ENCODE data around the gene IL1RN.

Gene IL1RN

DNA sequence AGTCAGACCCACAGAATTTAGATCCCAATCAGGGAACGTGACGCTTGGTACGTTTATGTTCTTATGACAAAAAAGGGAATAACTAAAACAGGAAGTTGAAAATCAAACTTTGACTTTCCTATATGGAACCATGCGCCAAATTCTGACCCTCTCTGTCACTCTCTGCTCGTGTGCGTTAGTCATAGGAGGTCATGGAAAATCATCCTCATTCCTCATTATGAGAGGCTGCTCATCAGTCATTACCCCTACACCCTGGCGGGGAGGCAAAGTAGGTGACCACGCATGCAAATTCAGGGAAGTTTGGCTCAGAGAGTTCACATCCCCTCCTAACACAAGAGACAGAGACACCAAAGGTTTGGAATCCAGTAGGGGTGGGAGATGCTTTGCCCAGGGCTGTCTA, 44.1 kb upstream of the IL1RN start:
- no peaks in the 10 kb centered on the region for H3K9me2 ChIP-seq (replicated peaks; ENCODE audit: insufficient read depth, low read length)
- no peak for TF ChIP-seq EZH2 (optimal IDR thresholded peaks at IDR 0.05; ENCODE audit: low read depth, low read length)
- no peak for TF ChIP-seq EZH2phosphoT487 (IDR thresholded peaks at IDR 0.05; ENCODE audit: low read length)
- TF ChIP-seq CTCF (IDR thresholded peaks at IDR 0.05; ENCODE audit: low read length), result no peak
- no peaks in the 10 kb centered on the region for H3K4me1 ChIP-seq (ENCODE audit: low read length)
- H4K20me1 ChIP-seq (ENCODE audit: insufficient read depth, low read length), result no peaks in the 10 kb centered on the region
- H3K4me2 ChIP-seq (ENCODE audit: low read depth, low read length), result no peak overlapping the region
- H3K27me3 ChIP-seq (replicated peaks; ENCODE audit: insufficient read depth, low read length), result no peaks in the 10 kb centered on the region
- H3K27ac ChIP-seq (ENCODE audit: low read length), result no peak overlapping the region
- no peak overlapping the region for H2AFZ ChIP-seq (ENCODE audit: low read length)
- no peak for DNase-seq
- H3F3A ChIP-seq (ENCODE audit: insufficient read depth, low read length), result no peaks in the 10 kb centered on the region
- no peaks in the 10 kb centered on the region for H3K79me2 ChIP-seq (ENCODE audit: low read length)
- no peaks in the 10 kb centered on the region for H3K9me3 ChIP-seq (replicated peaks; ENCODE audit: insufficient read depth, low read length)
- H3K36me3 ChIP-seq (replicated peaks; ENCODE audit: insufficient read depth, low read length), result no peaks in the 10 kb centered on the region
- H3K4me3 ChIP-seq (ENCODE audit: low read length), result no peak overlapping the region
- no peak overlapping the region for H3K9ac ChIP-seq (ENCODE audit: low read length)

GRCh38 chr2:113084249-113085000, 43.0 kb upstream of the IL1RN start:
- no peak overlapping the region for H3K4me2 ChIP-seq (ENCODE audit: low read depth, low read length)
- peak; percentile 31 for DNase-seq
- H3K9ac ChIP-seq (ENCODE audit: low read length), result no peak overlapping the region
- H3K4me1 ChIP-seq (ENCODE audit: low read length), result no peaks in the 10 kb centered on the region
- H4K20me1 ChIP-seq (ENCODE audit: insufficient read depth, low read length), result no peaks in the 10 kb centered on the region
- no peak overlapping the region for H3K27ac ChIP-seq (ENCODE audit: low read length)
- no peaks in the 10 kb centered on the region for H3K9me2 ChIP-seq (replicated peaks; ENCODE audit: insufficient read depth, low read length)
- H3K9me3 ChIP-seq (replicated peaks; ENCODE audit: insufficient read depth, low read length), result no peaks in the 10 kb centered on the region
- H3K4me3 ChIP-seq (ENCODE audit: low read length), result no peak overlapping the region
- no peaks in the 10 kb centered on the region for H3K27me3 ChIP-seq (replicated peaks; ENCODE audit: insufficient read depth, low read length)
- peak; percentile 51 for TF ChIP-seq CTCF (IDR thresholded peaks at IDR 0.05; ENCODE audit: low read length)
- TF ChIP-seq EZH2 (optimal IDR thresholded peaks at IDR 0.05; ENCODE audit: low read depth, low read length), result no peak
- no peaks in the 10 kb centered on the region for H3K36me3 ChIP-seq (replicated peaks; ENCODE audit: insufficient read depth, low read length)
- H2AFZ ChIP-seq (ENCODE audit: low read length), result no peak overlapping the region
- no peaks in the 10 kb centered on the region for H3K79me2 ChIP-seq (ENCODE audit: low read length)
- H3F3A ChIP-seq (ENCODE audit: insufficient read depth, low read length), result no peaks in the 10 kb centered on the region

- Histone ChIP-seq H3K4me1 (ENCODE audit: low read length) (no peaks in the 10 kb centered on the region), H4K20me1 (ENCODE audit: insufficient read depth, low read length) (no peaks in the 10 kb centered on the region), H3K79me2 (ENCODE audit: low read length) (no peaks in the 10 kb centered on the region), H3K4me2 (ENCODE audit: low read depth, low read length) (no peak overlapping the region), H3K9me2 (replicated peaks; ENCODE audit: insufficient read depth, low read length) (no peaks in the 10 kb centered on the region), H3K27me3 (replicated peaks; ENCODE audit: insufficient read depth, low read length) (no peaks in the 10 kb centered on the region), H3K36me3 (replicated peaks; ENCODE audit: insufficient read depth, low read length) (no peaks in the 10 kb centered on the region), H3F3A (ENCODE audit: insufficient read depth, low read length) (no peaks in the 10 kb centered on the region), H3K4me3 (ENCODE audit: low read length) (no peak overlapping the region), H3K9ac (ENCODE audit: low read length) (no peak overlapping the region), H3K9me3 (replicated peaks; ENCODE audit: insufficient read depth, low read length) (no peaks in the 10 kb centered on the region), H2AFZ (ENCODE audit: low read length) (no peak overlapping the region), H3K27ac (ENCODE audit: low read length) (no peak overlapping the region)
- no peak for DNase-seq
- TF ChIP-seq EZH2phosphoT487 (IDR thresholded peaks at IDR 0.05; ENCODE audit: low read length) (no peak), CTCF (IDR thresholded peaks at IDR 0.05; ENCODE audit: low read length) (no peak), EZH2 (optimal IDR thresholded peaks at IDR 0.05; ENCODE audit: low read depth, low read length) (no peak)
These were observed 41.9 kb upstream of the IL1RN start for GRCh38 chr2:113085542-113085941.
